ENCODE data around the gene ZSWIM8.
"Not testable (repeated sequence)": the region's sequence is repeated elsewhere in the genome, so short reads cannot be mapped to it uniquely, and the experiment has no call there.

ZSWIM8 gene

DNA sequence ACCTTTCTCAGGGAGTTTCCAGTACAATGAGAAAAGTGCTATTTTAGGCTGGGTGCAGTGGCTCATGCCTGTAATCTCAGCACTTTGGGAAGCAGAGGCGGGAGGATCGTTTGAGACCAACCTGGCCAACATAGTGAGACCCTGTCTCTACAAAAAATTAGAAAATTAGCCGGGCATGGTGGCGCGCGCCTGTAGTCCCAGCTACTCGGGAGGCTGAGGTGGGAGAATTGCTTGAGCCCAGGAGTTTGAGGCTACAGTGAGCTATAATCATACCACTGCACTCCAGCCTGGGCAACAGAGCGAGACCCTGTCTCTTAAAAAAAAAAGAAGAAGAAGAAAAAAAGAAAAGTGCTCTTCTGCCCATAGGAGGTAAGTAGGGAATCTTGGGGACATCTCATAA, 10.6 kb downstream of the ZSWIM8 start:
- DNase-seq: not testable (repeated sequence)

GRCh38 chr10:73796766-73797165, 11.4 kb downstream of the ZSWIM8 start:
- DNase-seq: no peak

DNA sequence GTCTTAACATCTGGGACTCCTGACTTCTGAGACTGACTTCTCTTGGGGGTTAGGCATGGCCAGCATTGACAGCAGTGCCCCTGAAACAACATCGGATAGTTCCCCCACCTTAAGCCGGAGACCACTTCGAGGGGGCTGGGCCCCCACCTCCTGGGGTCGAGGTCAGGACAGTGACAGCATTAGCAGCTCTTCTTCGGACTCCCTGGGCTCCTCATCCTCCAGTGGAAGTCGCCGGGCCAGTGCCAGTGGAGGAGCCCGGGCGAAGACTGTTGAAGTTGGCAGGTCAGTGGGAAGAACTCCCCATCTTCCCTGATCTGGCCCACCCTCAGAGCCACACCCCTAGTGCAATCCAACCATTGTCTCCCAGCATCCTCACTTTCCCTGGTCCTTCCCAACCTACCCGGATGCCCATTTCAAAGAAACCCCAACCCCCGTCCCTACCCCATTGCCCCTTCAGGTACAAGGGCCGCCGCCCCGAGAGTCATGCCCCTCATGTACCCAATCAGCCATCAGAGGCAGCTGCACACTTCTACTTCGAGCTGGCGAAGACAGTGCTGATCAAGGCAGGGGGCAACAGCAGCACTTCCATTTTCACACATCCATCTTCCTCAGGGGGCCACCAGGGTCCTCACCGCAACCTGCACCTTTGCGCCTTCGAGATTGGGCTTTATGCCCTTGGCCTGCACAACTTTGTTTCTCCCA, 12.1 kb downstream of the ZSWIM8 start:
- DNase-seq: no peak

GRCh38 chr10:73798087-73798486, 12.7 kb downstream of the ZSWIM8 start:
- no peak for DNase-seq

- DNase-seq: no peak
Measured at GRCh38 chr10:73798927-73799560, 13.6 kb downstream of the ZSWIM8 start.

DNA sequence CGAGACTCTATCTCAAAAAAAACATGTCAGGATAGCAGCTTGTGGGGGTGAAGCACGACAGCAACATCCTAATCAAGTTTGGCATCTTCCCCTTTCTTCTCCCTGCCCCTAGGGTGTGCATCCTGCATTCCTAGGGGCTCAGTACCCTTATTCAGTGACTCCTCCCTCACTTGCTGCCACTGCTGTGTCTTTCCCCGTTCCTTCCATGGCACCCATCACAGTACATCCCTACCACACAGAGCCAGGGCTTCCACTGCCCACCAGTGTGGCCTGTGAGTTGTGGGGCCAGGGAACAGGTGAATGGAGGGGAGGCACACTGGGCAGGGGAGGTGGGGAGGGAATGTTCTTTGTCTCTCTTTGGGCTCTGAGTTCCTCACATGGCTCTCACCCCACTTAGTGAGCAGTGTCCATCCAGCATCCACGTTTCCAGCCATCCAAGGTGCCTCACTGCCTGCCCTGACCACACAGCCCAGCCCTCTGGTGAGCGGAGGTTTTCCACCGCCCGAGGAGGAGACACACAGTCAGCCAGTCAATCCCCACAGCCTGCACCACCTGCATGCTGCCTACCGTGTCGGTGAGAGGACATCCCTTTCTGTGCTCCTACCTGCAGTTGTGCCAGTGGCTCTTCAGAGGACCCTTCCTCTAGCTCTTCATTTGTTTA, 14.6 kb downstream of the ZSWIM8 start:
- no peak for DNase-seq

GRCh38 chr10:73800560-73801252, 15.3 kb downstream of the ZSWIM8 start:
- no peak for DNase-seq

DNA sequence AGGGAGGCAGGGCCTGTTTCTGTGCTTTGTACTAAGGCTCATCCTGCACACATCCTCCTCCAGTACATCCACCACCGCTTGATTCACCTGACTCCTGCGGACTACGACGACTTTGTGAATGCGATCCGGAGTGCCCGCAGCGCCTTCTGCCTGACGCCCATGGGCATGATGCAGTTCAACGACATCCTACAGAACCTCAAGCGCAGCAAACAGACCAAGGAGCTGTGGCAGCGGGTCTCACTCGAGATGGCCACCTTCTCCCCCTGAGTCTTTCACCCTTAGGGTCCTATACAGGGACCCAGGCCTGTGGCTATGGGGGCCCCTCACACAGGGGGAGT, 15.8 kb downstream of the ZSWIM8 start:
- DNase-seq: no peak

- DNase-seq: no peak
Measured at GRCh38 chr10:73802276-73802991, 17.0 kb downstream of the ZSWIM8 start.

DNA sequence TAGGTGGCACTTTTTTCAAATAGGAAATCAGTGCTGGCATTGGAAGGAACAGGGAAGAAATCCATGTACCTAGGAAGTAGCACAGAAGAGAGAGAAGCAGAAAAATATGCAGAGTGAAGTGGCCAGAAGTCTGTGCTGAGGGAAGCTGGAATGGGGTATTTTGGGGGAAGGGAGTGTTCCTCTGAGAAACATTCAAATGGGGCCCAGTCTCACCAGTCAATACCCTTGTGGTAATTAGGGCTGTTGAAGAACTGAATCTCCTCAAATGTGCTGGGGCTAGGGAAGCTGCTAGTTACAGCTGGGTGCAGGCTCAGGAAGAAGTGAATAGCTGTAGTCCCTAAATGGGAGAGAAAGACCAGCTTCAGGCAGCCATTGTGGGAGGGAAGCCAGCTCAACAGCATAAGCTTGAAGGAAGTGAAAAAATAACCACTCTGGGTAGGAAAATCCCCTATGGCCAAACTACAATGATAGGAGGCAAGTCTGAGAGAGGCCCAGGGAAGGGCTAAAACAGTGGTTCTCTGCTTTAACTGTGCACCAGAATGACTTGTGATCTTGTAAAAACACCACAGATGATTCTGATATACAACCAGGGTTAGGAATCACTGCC, 18.4 kb downstream of the ZSWIM8 start:
- no peak for DNase-seq

GRCh38 chr10:73806176-73806950, 21.0 kb downstream of the ZSWIM8 start:
- DNase-seq: no peak

GRCh38 chr10:73807471-73807870, 22.1 kb downstream of the ZSWIM8 start:
- DNase-seq: no peak

DNA sequence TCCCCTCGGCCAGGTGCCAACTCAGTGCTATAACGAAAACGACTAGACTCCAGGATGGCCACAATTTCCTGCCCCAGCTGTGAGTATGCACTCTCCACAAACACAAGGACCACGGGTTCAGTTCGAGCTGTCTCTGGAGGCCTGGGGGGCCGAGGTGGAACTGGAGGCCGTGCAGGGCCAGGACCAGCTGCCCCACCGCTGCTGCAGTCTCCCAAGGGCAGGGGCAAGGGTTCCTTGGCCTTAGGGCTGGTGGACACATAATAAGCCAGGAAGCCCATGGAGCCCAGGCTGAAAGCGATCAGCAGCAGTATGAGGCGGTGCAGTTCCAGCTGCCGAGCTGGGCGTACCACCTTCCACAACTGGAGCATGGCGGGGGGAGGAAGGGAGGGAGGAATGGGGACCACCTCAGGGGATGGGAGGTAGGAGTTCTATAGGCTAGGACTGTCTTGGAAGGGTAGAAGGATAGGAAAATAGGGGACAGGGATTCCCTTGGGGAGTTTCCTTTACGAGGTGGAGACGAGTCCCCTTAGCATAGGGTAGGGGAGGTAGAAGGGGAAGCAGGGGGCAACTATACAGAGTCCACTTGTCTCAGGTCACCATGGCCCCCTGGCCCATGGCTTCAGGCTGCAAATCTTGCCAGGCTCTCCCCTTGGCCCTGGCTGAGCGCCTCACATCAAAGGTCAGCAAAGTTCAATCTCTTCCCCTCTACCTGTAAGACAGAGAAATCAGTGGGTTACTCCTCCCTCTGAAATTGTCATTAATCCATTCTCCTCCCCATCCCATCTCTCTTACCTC, 22.8 kb downstream of the ZSWIM8 start:
- DNase-seq: no peak

DNA sequence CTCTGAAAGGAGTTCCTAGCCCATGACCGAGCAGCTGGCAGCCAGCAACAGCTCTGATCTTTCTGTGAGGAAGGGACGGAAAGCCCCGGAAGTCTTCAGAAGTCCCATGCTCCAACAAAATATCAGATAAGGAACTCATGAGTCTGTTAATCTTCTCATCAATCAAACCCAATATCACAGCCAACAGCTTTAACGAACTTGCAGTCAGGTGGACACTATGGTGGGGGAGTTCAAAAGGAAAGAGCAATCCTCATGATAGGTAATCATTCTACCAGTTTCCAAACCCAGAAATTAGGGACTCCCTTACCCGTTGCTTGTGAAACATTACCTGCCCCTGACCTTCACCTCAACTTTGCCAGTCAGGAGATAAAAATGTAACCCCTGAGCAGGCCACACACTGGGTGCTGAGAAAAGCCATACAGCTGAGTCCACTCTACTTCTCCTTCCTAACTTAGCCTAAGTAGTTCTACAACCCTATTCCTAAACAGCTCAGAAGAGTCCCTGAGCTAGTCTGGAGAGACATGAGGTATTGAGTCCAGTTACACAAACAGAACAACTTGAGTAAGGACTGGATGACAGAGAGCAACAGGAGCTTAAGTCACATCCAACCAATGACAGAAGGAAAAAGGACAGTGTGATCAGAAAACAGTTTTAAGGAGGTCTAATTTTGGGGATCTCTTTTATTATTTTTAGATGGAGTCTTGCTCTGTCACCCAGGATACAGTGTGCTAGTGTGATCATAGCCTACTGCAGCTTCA, 23.8 kb downstream of the ZSWIM8 start:
- DNase-seq: no peak

- no peak for DNase-seq
Measured at GRCh38 chr10:73810358-73810734, 24.9 kb downstream of the ZSWIM8 start.

DNA sequence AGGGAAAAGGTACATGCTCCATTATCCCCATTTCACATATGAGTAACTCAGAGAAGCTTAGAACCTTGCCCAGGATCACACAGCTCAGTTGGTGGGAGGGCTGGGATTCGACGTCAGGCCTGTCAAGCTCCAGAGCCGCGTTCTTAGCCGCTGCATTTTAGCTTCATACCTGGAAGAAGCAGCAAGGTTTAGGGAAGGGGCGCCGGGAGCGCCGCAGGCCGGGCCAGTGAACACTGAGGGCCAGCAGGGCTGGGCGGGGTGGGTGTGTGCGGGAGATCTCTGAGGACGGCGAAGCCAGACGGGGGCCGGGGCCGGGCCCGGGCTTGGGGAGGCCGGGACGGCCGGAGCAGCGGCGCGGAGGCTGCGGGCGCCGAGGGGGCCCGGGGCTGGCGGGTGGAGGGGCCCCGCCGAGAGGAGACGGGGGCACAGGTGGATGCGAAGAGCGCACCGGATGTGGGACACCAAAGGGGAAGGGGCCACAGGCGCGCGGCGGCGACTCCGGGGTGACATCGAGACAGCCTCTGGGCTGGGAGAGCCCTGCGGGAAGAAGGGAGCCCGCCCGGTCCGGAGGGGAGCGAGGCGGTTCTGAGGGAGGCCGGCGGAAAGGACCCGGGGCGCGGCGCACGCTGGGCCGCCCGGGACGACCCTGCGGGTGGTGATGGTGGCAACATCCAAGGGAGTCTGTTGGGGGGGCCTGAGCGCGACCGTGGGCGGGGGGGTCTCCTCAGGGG, 25.5 kb downstream of the ZSWIM8 start:
- DNase-seq: peak; percentile 60

- DNase-seq: no peak
Measured at GRCh38 chr10:73812657-73813056, 27.3 kb downstream of the ZSWIM8 start.

GRCh38 chr10:73813333-73813732, 27.9 kb downstream of the ZSWIM8 start:
- no peak for DNase-seq

DNA sequence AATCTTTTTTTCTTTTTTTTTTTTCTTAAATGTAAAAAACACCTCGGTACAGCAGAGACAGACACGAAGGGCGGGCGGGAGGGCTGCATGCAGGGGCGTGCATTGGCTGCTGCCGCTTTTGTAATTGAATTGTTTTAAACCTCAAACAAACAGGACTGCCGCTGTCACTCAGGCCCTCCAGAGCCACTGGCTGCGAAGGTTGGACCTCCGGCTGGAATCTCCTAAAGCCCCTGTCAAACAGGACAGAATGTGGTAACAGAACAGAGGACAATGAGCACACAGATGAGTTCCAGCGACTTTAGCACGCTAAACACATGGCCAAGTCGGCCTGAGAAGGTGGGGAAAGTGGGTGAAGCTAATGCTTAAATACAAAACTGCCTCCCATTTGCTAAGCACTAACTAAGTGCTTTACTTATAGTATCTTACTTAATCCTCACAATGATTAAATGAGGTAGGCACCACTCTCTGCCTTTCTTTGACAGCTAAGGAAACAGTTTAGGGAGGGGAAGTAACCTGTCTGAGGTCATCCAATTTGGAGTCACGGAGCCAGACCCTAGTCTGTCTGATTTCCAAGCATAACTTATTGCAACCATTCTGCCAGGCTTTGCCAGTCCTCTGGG, 29.0 kb downstream of the ZSWIM8 start:
- DNase-seq: no peak
